ENCODE data around the gene ZNF57. TPM values are rescaled to one million over a fixed set of nuclear protein-coding genes. Genes with fewer than 3 reads are reported as not detected.
"Not testable (repeated sequence)": the region's sequence is repeated elsewhere in the genome, so short reads cannot be mapped to it uniquely, and the experiment has no call there.

The ZNF57 gene
- polyA plus RNA-seq, 1 donor: 2.5 TPM

GRCh38 chr19:2952953-2953481 lies 52.3 kb downstream of the ZNF57 start:
- no peak for DNase-seq (ENCODE audit: low read depth)

GRCh38 chr19:2957160-2957559 lies 56.4 kb downstream of the ZNF57 start:
- no peak for DNase-seq (ENCODE audit: low read depth)

- no peak for DNase-seq (ENCODE audit: low read depth)
Measured at GRCh38 chr19:2960120-2960519, 59.4 kb downstream of the ZNF57 start.

GRCh38 chr19:2962018-2962670 lies 61.4 kb downstream of the ZNF57 start:
- peak; percentile 84 for DNase-seq (ENCODE audit: low read depth)

GRCh38 chr19:2963122-2963521 lies 62.4 kb downstream of the ZNF57 start:
- DNase-seq (ENCODE audit: low read depth): no peak

GRCh38 chr19:2963631-2964030 lies 62.9 kb downstream of the ZNF57 start:
- not testable (repeated sequence) for DNase-seq (ENCODE audit: low read depth)

GRCh38 chr19:2964874-2965273 lies 64.1 kb downstream of the ZNF57 start:
- no peak for DNase-seq (ENCODE audit: low read depth)

GRCh38 chr19:2967972-2968371 lies 67.2 kb downstream of the ZNF57 start:
- DNase-seq (ENCODE audit: low read depth): no peak

Other genes starting within 250 kb of the ZNF57 start
- gene GNG7, start 198.2 kb upstream of the ZNF57 start, polyA plus RNA-seq (ENCODE audit: insufficient read length): 2.4 TPM
- 1.4 TPM for gene DIRAS1, start 179.6 kb upstream of the ZNF57 start, polyA plus RNA-seq (ENCODE audit: insufficient read length)
- 13.4 TPM for gene SLC39A3, start 160.9 kb upstream of the ZNF57 start, polyA plus RNA-seq (ENCODE audit: insufficient read length)
- gene SGTA, start 117.7 kb upstream of the ZNF57 start, polyA plus RNA-seq (ENCODE audit: insufficient read length): 91.3 TPM
- gene THOP1, start 115.4 kb upstream of the ZNF57 start, polyA plus RNA-seq (ENCODE audit: insufficient read length): 44.7 TPM
- gene ZNF554, start 81.1 kb upstream of the ZNF57 start, polyA plus RNA-seq (ENCODE audit: insufficient read length): 5.3 TPM
- gene ZNF555, start 59.5 kb upstream of the ZNF57 start, polyA plus RNA-seq (ENCODE audit: insufficient read length): 12.6 TPM
- gene ZNF556, start 33.6 kb upstream of the ZNF57 start, polyA plus RNA-seq (ENCODE audit: insufficient read length): 50.9 TPM
- gene ZNF77, start 44.0 kb downstream of the ZNF57 start, polyA plus RNA-seq (ENCODE audit: insufficient read length): 4.5 TPM
- 0.70 TPM for gene TLE6, start 76.6 kb downstream of the ZNF57 start, polyA plus RNA-seq (ENCODE audit: insufficient read length)
- gene TLE2, start 128.4 kb downstream of the ZNF57 start, polyA plus RNA-seq (ENCODE audit: insufficient read length): 29.3 TPM
- gene TLE5, start 161.6 kb downstream of the ZNF57 start, polyA plus RNA-seq (ENCODE audit: insufficient read length): 800 TPM
- gene GNA11, start 193.4 kb downstream of the ZNF57 start, polyA plus RNA-seq (ENCODE audit: insufficient read length): 54.7 TPM
- 1.6 TPM for gene GNA15, start 235.1 kb downstream of the ZNF57 start, polyA plus RNA-seq (ENCODE audit: insufficient read length)